ENCODE results near the gene CCDC71. TPM values are rescaled to one million over a fixed set of nuclear protein-coding genes. Genes with fewer than 3 reads are reported as not detected.

The CCDC71 gene
- total RNA-seq, 5 donors from 2014 or later (not counting 1 experiment from before 2014, with no cell fraction given): 20.4 to 37.0 (median 35.8) TPM

GRCh38 chr3:49198161-49198560 lies 32.0 kb upstream of the CCDC71 start:
- Mint-ChIP-seq H3K9me3 (no peaks in the 10 kb centered on the region), H3K4me3 (no peak overlapping the region), H3K27ac (no peak overlapping the region), H3K27me3 (peaks cover 16 to 19% of the 10 kb centered on the region in 2 donors), H3K36me3 (no peaks in the 10 kb centered on the region), H3K4me1 (no peaks in the 10 kb centered on the region)
- H3K27ac ChIP-seq (ENCODE audit: low read length): no peak overlapping the region
- no peaks in the 10 kb centered on the region for H3K36me3 ChIP-seq (ENCODE audit: control insufficient read depth in 2 of 2, extremely low read depth in 1 of 2, insufficient read depth in 1 of 2, low read length in 1 of 2)
- H3K9me3 ChIP-seq: no peaks in the 10 kb centered on the region
- DNase-seq (no peak), ATAC-seq (replicated peaks in 1 of 4) (no peak)
- no peak overlapping the region for H3K4me3 ChIP-seq (ENCODE audit: control insufficient read depth in 1 of 2, extremely low read depth in 1 of 2, low read length in 1 of 2)
- POLR2A ChIA-PET: no interaction called here
- H3K4me1 ChIP-seq (ENCODE audit: control insufficient read depth in 1 of 2, extremely low read depth in 1 of 2, insufficient read depth in 2 of 2, low read length in 2 of 2): no peaks in the 10 kb centered on the region
- CTCF ChIA-PET: no interaction called here
- peaks cover 0 to 24% of the 10 kb centered on the region in 2 experiments for H3K27me3 ChIP-seq (replicated peaks in 1 of 2; ENCODE audit: control insufficient read depth in 2 of 2, extremely low read depth in 1 of 2, insufficient read depth in 2 of 2, low read length in 1 of 2)
- 88% methylated on average over 2 of the region's 3 CpGs for WGBS (ENCODE audit: insufficient coverage)

DNA sequence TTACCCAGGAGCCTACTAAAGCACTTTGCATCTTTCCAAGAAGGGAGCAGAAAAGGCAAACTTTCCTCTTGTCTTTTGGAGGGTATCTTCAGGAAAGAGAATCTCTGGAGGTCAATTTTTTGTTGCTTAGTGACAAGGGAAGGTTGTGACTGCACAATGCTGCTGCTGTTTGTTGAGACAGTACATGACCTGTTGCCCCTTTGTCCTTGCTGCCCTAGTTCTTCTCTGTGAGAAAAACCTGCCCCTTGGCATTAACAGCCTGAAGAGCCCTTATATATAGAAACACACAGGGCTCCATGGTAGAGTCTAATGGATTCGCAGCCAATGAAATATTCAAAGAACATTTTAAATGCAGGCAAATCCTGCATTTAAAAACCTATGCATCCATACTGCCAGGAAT lies 25.6 kb upstream of the CCDC71 start:
- Mint-ChIP-seq H3K4me3 (no peak overlapping the region), H3K27ac (no peak overlapping the region), H3K9me3 (no peaks in the 10 kb centered on the region), H3K4me1 (no peaks in the 10 kb centered on the region), H3K27me3 (peaks cover 0 to 10% of the 10 kb centered on the region in 2 donors), H3K36me3 (no peaks in the 10 kb centered on the region)
- Histone ChIP-seq H3K4me1 (ENCODE audit: control insufficient read depth in 1 of 2, extremely low read depth in 1 of 2, insufficient read depth in 2 of 2, low read length in 2 of 2) (no peaks in the 10 kb centered on the region), H3K4me3 (ENCODE audit: control insufficient read depth in 1 of 2, extremely low read depth in 1 of 2, low read length in 1 of 2) (no peak overlapping the region), H3K9me3 (no peaks in the 10 kb centered on the region), H3K36me3 (ENCODE audit: control insufficient read depth in 2 of 2, extremely low read depth in 1 of 2, insufficient read depth in 1 of 2, low read length in 1 of 2) (no peaks in the 10 kb centered on the region), H3K27ac (ENCODE audit: low read length) (no peak overlapping the region), H3K27me3 (replicated peaks in 1 of 2; ENCODE audit: control insufficient read depth in 2 of 2, extremely low read depth in 1 of 2, insufficient read depth in 2 of 2, low read length in 1 of 2) (peaks cover 0 to 5% of the 10 kb centered on the region in 2 experiments)
- WGBS (ENCODE audit: insufficient coverage): no CpG with 5 or more reads among the region's 1 CpG
- ChIA-PET CTCF (no interaction called here), POLR2A (no interaction called here)
- DNase-seq (no peak), ATAC-seq (replicated peaks in 1 of 4) (no peak)

DNA sequence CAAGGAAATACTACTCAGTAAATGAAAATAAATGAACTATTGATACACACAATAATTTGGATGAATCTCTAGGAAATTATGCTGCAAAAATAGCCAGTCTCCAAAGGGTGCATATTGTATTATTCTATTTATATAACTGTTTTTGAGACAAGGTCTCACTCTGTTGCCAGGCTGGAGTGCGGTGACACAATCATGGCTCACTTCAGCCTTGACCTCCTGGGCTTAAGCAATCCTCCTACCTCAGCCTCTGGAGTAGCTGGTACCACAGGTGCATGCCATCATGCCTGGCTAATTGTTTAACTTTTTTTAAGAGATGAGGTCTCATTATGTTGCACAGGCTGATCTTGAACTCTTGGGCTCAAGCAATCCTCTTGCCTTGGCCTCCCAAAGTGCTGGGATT lies 17.7 kb upstream of the CCDC71 start:
- H3K27ac ChIP-seq (ENCODE audit: low read length): no peak overlapping the region
- no peak for DNase-seq
- H3K4me3 ChIP-seq (ENCODE audit: control insufficient read depth in 1 of 2, extremely low read depth in 1 of 2, low read length in 1 of 2): no peak overlapping the region
- Mint-ChIP-seq H3K4me3 (no peak overlapping the region), H3K27me3 (peaks cover 8 to 17% of the 10 kb centered on the region in 2 donors), H3K27ac (no peak overlapping the region), H3K4me1 (no peaks in the 10 kb centered on the region), H3K36me3 (no peaks in the 10 kb centered on the region), H3K9me3 (no peaks in the 10 kb centered on the region)
- H3K36me3 ChIP-seq (ENCODE audit: control insufficient read depth in 2 of 2, extremely low read depth in 1 of 2, insufficient read depth in 1 of 2, low read length in 1 of 2): no peaks in the 10 kb centered on the region
- WGBS (ENCODE audit: insufficient coverage): no CpG with 5 or more reads among the region's 1 CpG
- H3K9me3 ChIP-seq: no peaks in the 10 kb centered on the region
- ChIA-PET POLR2A (no interaction called here), CTCF (no interaction called here)
- H3K4me1 ChIP-seq (ENCODE audit: control insufficient read depth in 1 of 2, extremely low read depth in 1 of 2, insufficient read depth in 2 of 2, low read length in 2 of 2): no peaks in the 10 kb centered on the region
- no peak for ATAC-seq (replicated peaks in 1 of 4)
- peaks cover 0 to 21% of the 10 kb centered on the region in 2 experiments for H3K27me3 ChIP-seq (replicated peaks in 1 of 2; ENCODE audit: control insufficient read depth in 2 of 2, extremely low read depth in 1 of 2, insufficient read depth in 2 of 2, low read length in 1 of 2)

DNA sequence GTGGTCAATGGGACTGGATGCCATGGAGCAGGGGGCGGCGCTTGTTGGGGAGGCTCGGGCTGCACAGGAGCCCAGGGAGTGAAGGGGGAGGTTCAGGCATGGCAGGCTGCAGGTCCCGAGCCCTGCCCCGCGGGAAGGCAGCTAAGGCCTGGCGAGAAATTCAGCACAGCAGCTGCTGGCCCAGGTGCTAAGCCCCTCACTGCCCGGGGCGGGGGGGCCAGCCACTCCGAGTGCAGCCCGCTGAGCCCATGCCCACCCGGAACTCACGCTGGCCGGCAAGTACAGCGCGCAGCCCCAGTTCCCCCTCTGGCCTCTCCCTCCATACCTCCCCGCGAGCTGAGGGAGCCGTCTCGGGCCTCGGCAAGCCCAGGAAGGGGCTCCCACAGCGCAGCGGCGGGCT lies 16.6 kb upstream of the CCDC71 start:
- no peaks in the 10 kb centered on the region for H3K4me1 Mint-ChIP-seq
- ChIA-PET POLR2A (no interaction called here), CTCF (no interaction called here)
- Histone ChIP-seq H3K27ac (ENCODE audit: low read length) (no peak overlapping the region), H3K4me3 (ENCODE audit: control insufficient read depth in 1 of 2, extremely low read depth in 1 of 2, low read length in 1 of 2) (no peak overlapping the region), H3K27me3 (replicated peaks in 1 of 2; ENCODE audit: control insufficient read depth in 2 of 2, extremely low read depth in 1 of 2, insufficient read depth in 2 of 2, low read length in 1 of 2) (peaks cover 0 to 25% of the 10 kb centered on the region in 2 experiments), H3K4me1 (ENCODE audit: control insufficient read depth in 1 of 2, extremely low read depth in 1 of 2, insufficient read depth in 2 of 2, low read length in 2 of 2) (no peaks in the 10 kb centered on the region), H3K9me3 (no peaks in the 10 kb centered on the region), H3K36me3 (ENCODE audit: control insufficient read depth in 2 of 2, extremely low read depth in 1 of 2, insufficient read depth in 1 of 2, low read length in 1 of 2) (no peaks in the 10 kb centered on the region)
- H3K4me3 Mint-ChIP-seq: no peak overlapping the region
- no peak overlapping the region for H3K27ac Mint-ChIP-seq
- DNase-seq: no peak
- no peak for ATAC-seq (replicated peaks in 1 of 4)
- no peaks in the 10 kb centered on the region for H3K9me3 Mint-ChIP-seq
- H3K36me3 Mint-ChIP-seq: no peaks in the 10 kb centered on the region
- WGBS (ENCODE audit: insufficient coverage): 91% methylated on average over 19 of the region's 24 CpGs
- H3K27me3 Mint-ChIP-seq: peaks cover 9 to 18% of the 10 kb centered on the region in 2 donors

- ChIA-PET CTCF (interaction anchor here (0.6 to 0.7 kb wide), 3 partner anchors 116 to 196 kb away, joined by 3 to 4 read pairs (median 3); no protein-coding TSS in a partner anchor), POLR2A (interaction anchor here in 1 of 2 donors (0.6 kb wide), 1 partner anchor 1839 kb away, joined by 4 read pairs; no protein-coding TSS in a partner anchor)
- Histone ChIP-seq H3K9me3 (no peaks in the 10 kb centered on the region), H3K27ac (ENCODE audit: low read length) (no peak overlapping the region), H3K36me3 (ENCODE audit: control insufficient read depth in 2 of 2, extremely low read depth in 1 of 2, insufficient read depth in 1 of 2, low read length in 1 of 2) (no peaks in the 10 kb centered on the region), H3K4me3 (ENCODE audit: control insufficient read depth in 1 of 2, extremely low read depth in 1 of 2, low read length in 1 of 2) (no peak overlapping the region), H3K27me3 (replicated peaks in 1 of 2; ENCODE audit: control insufficient read depth in 2 of 2, extremely low read depth in 1 of 2, insufficient read depth in 2 of 2, low read length in 1 of 2) (peaks cover 0 to 25% of the 10 kb centered on the region in 2 experiments), H3K4me1 (ENCODE audit: control insufficient read depth in 1 of 2, extremely low read depth in 1 of 2, insufficient read depth in 2 of 2, low read length in 2 of 2) (no peaks in the 10 kb centered on the region)
- Mint-ChIP-seq H3K27ac (no peak overlapping the region), H3K9me3 (no peaks in the 10 kb centered on the region), H3K36me3 (no peaks in the 10 kb centered on the region), H3K4me3 (no peak overlapping the region), H3K27me3 (peaks cover 9 to 12% of the 10 kb centered on the region in 2 donors), H3K4me1 (no peaks in the 10 kb centered on the region)
- no CpG with 5 or more reads among the region's 6 CpGs for WGBS (ENCODE audit: insufficient coverage)
- ATAC-seq (replicated peaks in 1 of 4) (no peak), DNase-seq (no peak)
Measured at GRCh38 chr3:49181351-49181750, 15.2 kb upstream of the CCDC71 start.

GRCh38 chr3:49180116-49180515 lies 14.0 kb upstream of the CCDC71 start:
- H3K9me3 Mint-ChIP-seq: no peaks in the 10 kb centered on the region
- no peaks in the 10 kb centered on the region for H3K9me3 ChIP-seq
- peaks cover 0 to 3% of the 10 kb centered on the region in 2 donors for H3K36me3 ChIP-seq (ENCODE audit: control insufficient read depth in 2 of 2, extremely low read depth in 1 of 2, insufficient read depth in 1 of 2, low read length in 1 of 2)
- H3K27me3 Mint-ChIP-seq: peaks cover 9 to 12% of the 10 kb centered on the region in 2 donors
- no peaks in the 10 kb centered on the region for H3K36me3 Mint-ChIP-seq
- DNase-seq (no peak), ATAC-seq (replicated peaks in 1 of 4) (no peak)
- H3K4me1 ChIP-seq (ENCODE audit: control insufficient read depth in 1 of 2, extremely low read depth in 1 of 2, insufficient read depth in 2 of 2, low read length in 2 of 2): no peaks in the 10 kb centered on the region
- ChIA-PET POLR2A (no interaction called here), CTCF (interaction anchor here in 1 of 2 donors (0.7 kb wide), 1 partner anchor 447 kb away, joined by 6 read pairs; no protein-coding TSS in a partner anchor)
- H3K27ac Mint-ChIP-seq: no peak overlapping the region
- H3K27ac ChIP-seq (ENCODE audit: low read length): no peak overlapping the region
- no peaks in the 10 kb centered on the region for H3K4me1 Mint-ChIP-seq
- H3K4me3 Mint-ChIP-seq: no peak overlapping the region
- H3K27me3 ChIP-seq (replicated peaks in 1 of 2; ENCODE audit: control insufficient read depth in 2 of 2, extremely low read depth in 1 of 2, insufficient read depth in 2 of 2, low read length in 1 of 2): peaks cover 0 to 27% of the 10 kb centered on the region in 2 experiments
- H3K4me3 ChIP-seq (ENCODE audit: control insufficient read depth in 1 of 2, extremely low read depth in 1 of 2, low read length in 1 of 2): no peak overlapping the region

- peaks cover 0 to 32% of the 10 kb centered on the region in 2 experiments for H3K27me3 ChIP-seq (replicated peaks in 1 of 2; ENCODE audit: control insufficient read depth in 2 of 2, extremely low read depth in 1 of 2, insufficient read depth in 2 of 2, low read length in 1 of 2)
- H3K9me3 ChIP-seq: no peaks in the 10 kb centered on the region
- H3K4me3 ChIP-seq (ENCODE audit: control insufficient read depth in 1 of 2, extremely low read depth in 1 of 2, low read length in 1 of 2): no peak overlapping the region
- H3K4me1 Mint-ChIP-seq: peaks cover 2 to 7% (median 2%) of the 10 kb centered on the region in 3 donors
- no CpG with 5 or more reads among the region's 2 CpGs for WGBS (ENCODE audit: insufficient coverage)
- DNase-seq (no peak), ATAC-seq (replicated peaks in 1 of 4) (no peak)
- no peak overlapping the region for H3K27ac ChIP-seq (ENCODE audit: low read length)
- no peak overlapping the region for H3K4me3 Mint-ChIP-seq
- peaks cover 9 to 13% of the 10 kb centered on the region in 2 donors for H3K27me3 Mint-ChIP-seq
- no peaks in the 10 kb centered on the region for H3K9me3 Mint-ChIP-seq
- peaks cover 0 to 9% of the 10 kb centered on the region in 2 experiments for H3K4me1 ChIP-seq (ENCODE audit: control insufficient read depth in 1 of 2, extremely low read depth in 1 of 2, insufficient read depth in 2 of 2, low read length in 2 of 2)
- H3K27ac Mint-ChIP-seq: no peak overlapping the region
- ChIA-PET CTCF (no interaction called here), POLR2A (no interaction called here)
- H3K36me3 ChIP-seq (ENCODE audit: control insufficient read depth in 2 of 2, extremely low read depth in 1 of 2, insufficient read depth in 1 of 2, low read length in 1 of 2): peaks cover 0 to 15% of the 10 kb centered on the region in 2 donors
- H3K36me3 Mint-ChIP-seq: no peaks in the 10 kb centered on the region
Measured at GRCh38 chr3:49177073-49177472, 10.9 kb upstream of the CCDC71 start.

All from T-cell (primary cell).